Measurements from ENCODE around the gene SLC16A1.

The SLC16A1 gene

DNA sequence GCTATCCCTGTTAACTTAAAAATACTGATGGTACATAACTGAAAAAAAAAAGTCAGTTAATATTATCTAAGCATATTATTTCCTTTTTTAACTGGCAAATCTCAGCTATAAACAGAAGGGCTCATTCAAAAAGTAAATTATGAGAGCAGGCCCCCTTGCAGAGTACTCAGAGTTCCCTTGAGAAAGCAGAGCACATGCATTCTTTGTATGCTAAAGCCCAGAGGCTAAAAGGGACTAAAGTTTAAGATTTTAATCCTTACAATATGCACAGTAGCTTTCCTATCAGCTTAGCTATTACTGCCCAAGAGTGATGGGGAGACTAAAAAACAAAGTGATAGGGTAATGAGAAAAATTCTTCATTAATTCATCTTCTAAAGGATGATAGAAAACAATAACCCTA is 18.5 kb downstream of the SLC16A1 start:
- H3K4me1 ChIP-seq (ENCODE audit: control insufficient read depth, insufficient read depth, low read length) = peaks cover 42% of the 10 kb centered on the region
- no peaks in the 10 kb centered on the region for H3K9me3 ChIP-seq (ENCODE audit: control insufficient read depth, low read length)
- DNase-seq (ENCODE audit: low read depth) = peak; percentile 41
- H3K36me3 ChIP-seq (ENCODE audit: control insufficient read depth, insufficient read depth, low read length, severe bottlenecking) = no peaks in the 10 kb centered on the region
- no peaks in the 10 kb centered on the region for H3K27me3 ChIP-seq (replicated peaks; ENCODE audit: control insufficient read depth, insufficient read depth, low read length)
- H3K4me3 ChIP-seq (ENCODE audit: low read length) = peak overlapping the region; percentile 47
- peak overlapping the region; percentile 51 for H3K9ac ChIP-seq (ENCODE audit: low read length)

DNA sequence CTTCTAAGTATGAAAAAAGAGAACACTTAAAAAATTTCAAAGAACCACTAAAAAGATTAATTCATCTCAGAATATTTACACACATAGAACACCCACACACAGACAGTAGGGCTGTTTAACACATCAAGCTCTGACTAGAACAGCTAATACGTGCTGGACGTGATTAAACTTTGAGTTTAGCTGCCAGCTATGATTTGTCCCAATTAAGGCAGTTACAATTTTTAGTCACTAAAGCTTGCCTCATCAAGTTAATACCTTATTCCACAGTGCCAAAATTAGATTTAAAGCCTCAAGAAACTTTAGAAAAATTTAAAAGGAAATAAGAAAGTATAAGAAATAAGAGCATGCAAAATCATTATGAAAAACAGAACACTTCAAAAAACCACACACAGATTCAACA is 18.9 kb downstream of the SLC16A1 start:
- Histone ChIP-seq H3K36me3 (ENCODE audit: control insufficient read depth, insufficient read depth, low read length, severe bottlenecking) (no peaks in the 10 kb centered on the region), H3K9me3 (ENCODE audit: control insufficient read depth, low read length) (no peaks in the 10 kb centered on the region), H3K27me3 (replicated peaks; ENCODE audit: control insufficient read depth, insufficient read depth, low read length) (no peaks in the 10 kb centered on the region), H3K4me3 (ENCODE audit: low read length) (peak overlapping the region; percentile 47), H3K4me1 (ENCODE audit: control insufficient read depth, insufficient read depth, low read length) (peaks cover 42% of the 10 kb centered on the region), H3K9ac (ENCODE audit: low read length) (peak overlapping the region; percentile 51)
- no peak for DNase-seq (ENCODE audit: low read depth)

- Histone ChIP-seq H3K9ac (ENCODE audit: low read length) (no peak overlapping the region), H3K27me3 (replicated peaks; ENCODE audit: control insufficient read depth, insufficient read depth, low read length) (no peaks in the 10 kb centered on the region), H3K4me1 (ENCODE audit: control insufficient read depth, insufficient read depth, low read length) (peaks cover 42% of the 10 kb centered on the region), H3K4me3 (ENCODE audit: low read length) (peak overlapping the region; percentile 22), H3K36me3 (ENCODE audit: control insufficient read depth, insufficient read depth, low read length, severe bottlenecking) (no peaks in the 10 kb centered on the region), H3K9me3 (ENCODE audit: control insufficient read depth, low read length) (no peaks in the 10 kb centered on the region)
- peak; percentile 51 for DNase-seq (ENCODE audit: low read depth)
Measured at GRCh38 chr1:112935461-112936111, 20.4 kb downstream of the SLC16A1 start.

DNA sequence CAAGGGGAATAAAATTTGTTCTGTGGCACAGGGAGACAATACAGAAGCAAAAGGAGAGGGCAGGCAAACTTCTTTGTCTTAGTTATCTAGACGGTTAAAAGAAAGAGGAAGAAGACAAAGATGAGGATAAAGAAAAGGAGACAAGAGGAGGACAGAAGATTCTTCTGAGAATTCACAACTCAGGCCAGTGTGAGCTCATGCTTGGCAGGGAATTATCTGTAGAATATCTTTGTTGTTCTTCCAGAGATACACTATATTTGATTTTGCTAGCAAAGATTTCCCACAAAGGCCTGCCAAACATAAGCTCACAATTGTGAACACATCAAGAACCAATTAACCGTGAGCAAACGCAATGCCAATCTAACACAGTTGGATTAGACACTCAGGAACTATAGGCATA is 21.4 kb downstream of the SLC16A1 start:
- peak; percentile 17 for DNase-seq (ENCODE audit: low read depth)
- Histone ChIP-seq H3K4me3 (ENCODE audit: low read length) (no peak overlapping the region), H3K4me1 (ENCODE audit: control insufficient read depth, insufficient read depth, low read length) (peaks cover 42% of the 10 kb centered on the region), H3K9me3 (ENCODE audit: control insufficient read depth, low read length) (no peaks in the 10 kb centered on the region), H3K36me3 (ENCODE audit: control insufficient read depth, insufficient read depth, low read length, severe bottlenecking) (no peaks in the 10 kb centered on the region), H3K9ac (ENCODE audit: low read length) (no peak overlapping the region), H3K27me3 (replicated peaks; ENCODE audit: control insufficient read depth, insufficient read depth, low read length) (no peaks in the 10 kb centered on the region)

DNA sequence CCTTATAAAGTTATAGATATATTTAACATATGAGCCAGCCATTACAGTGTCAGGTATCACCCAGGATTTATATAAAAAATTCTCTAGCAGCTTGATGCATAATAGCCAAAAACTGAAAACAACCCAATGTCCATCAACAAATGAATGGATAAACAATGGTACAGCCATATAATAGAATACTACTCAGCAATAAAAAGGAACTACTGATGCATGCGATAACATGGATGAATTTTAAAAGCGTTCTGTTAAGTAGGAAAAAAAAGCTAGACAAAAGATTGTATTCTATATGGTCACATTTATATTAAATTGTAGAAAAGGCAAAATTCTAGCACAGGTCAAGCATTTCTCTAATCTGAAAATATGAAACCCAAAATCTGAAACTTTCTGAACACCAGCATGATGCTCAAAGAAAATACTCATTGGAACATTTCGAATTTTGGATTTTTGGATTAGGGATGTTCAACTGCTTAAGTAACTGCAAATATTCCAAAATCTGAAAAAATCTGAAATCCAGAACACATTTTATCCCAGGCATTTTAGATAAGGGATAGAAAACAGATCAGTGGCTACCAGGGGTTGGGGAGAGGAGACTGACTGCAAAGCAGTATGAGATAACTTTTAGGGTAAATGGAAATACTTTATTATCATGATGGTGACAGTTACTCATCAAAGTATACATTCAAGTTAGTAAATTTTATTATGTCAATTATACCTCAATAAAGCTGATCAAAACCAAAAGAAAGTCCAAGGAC is 22.0 kb downstream of the SLC16A1 start:
- H3K36me3 ChIP-seq (ENCODE audit: control insufficient read depth, insufficient read depth, low read length, severe bottlenecking) = no peaks in the 10 kb centered on the region
- H3K4me1 ChIP-seq (ENCODE audit: control insufficient read depth, insufficient read depth, low read length) = peaks cover 42% of the 10 kb centered on the region
- DNase-seq (ENCODE audit: low read depth) = no peak
- no peak overlapping the region for H3K9ac ChIP-seq (ENCODE audit: low read length)
- no peaks in the 10 kb centered on the region for H3K9me3 ChIP-seq (ENCODE audit: control insufficient read depth, low read length)
- H3K27me3 ChIP-seq (replicated peaks; ENCODE audit: control insufficient read depth, insufficient read depth, low read length) = no peaks in the 10 kb centered on the region
- no peak overlapping the region for H3K4me3 ChIP-seq (ENCODE audit: low read length)

- Histone ChIP-seq H3K36me3 (ENCODE audit: control insufficient read depth, insufficient read depth, low read length, severe bottlenecking) (peaks cover 20% of the 10 kb centered on the region), H3K4me1 (ENCODE audit: control insufficient read depth, insufficient read depth, low read length) (peaks cover 6% of the 10 kb centered on the region), H3K9me3 (ENCODE audit: control insufficient read depth, low read length) (no peaks in the 10 kb centered on the region), H3K4me3 (ENCODE audit: low read length) (no peak overlapping the region), H3K27me3 (replicated peaks; ENCODE audit: control insufficient read depth, insufficient read depth, low read length) (no peaks in the 10 kb centered on the region), H3K9ac (ENCODE audit: low read length) (no peak overlapping the region)
- DNase-seq (ENCODE audit: low read depth) = no peak
Measured at GRCh38 chr1:112929979-112930378, 26.0 kb downstream of the SLC16A1 start.

GRCh38 chr1:112927462-112927990 is 28.5 kb downstream of the SLC16A1 start:
- H3K27me3 ChIP-seq (replicated peaks; ENCODE audit: control insufficient read depth, insufficient read depth, low read length) = no peaks in the 10 kb centered on the region
- H3K36me3 ChIP-seq (ENCODE audit: control insufficient read depth, insufficient read depth, low read length, severe bottlenecking) = peaks cover 30% of the 10 kb centered on the region
- no peaks in the 10 kb centered on the region for H3K4me1 ChIP-seq (ENCODE audit: control insufficient read depth, insufficient read depth, low read length)
- H3K4me3 ChIP-seq (ENCODE audit: low read length) = no peak overlapping the region
- H3K9ac ChIP-seq (ENCODE audit: low read length) = no peak overlapping the region
- DNase-seq (ENCODE audit: low read depth) = no peak
- H3K9me3 ChIP-seq (ENCODE audit: control insufficient read depth, low read length) = no peaks in the 10 kb centered on the region

- DNase-seq (ENCODE audit: low read depth) = no peak
- H3K36me3 ChIP-seq (ENCODE audit: control insufficient read depth, insufficient read depth, low read length, severe bottlenecking) = peaks cover 35% of the 10 kb centered on the region
- no peaks in the 10 kb centered on the region for H3K27me3 ChIP-seq (replicated peaks; ENCODE audit: control insufficient read depth, insufficient read depth, low read length)
- no peaks in the 10 kb centered on the region for H3K4me1 ChIP-seq (ENCODE audit: control insufficient read depth, insufficient read depth, low read length)
- H3K4me3 ChIP-seq (ENCODE audit: low read length) = no peak overlapping the region
- H3K9me3 ChIP-seq (ENCODE audit: control insufficient read depth, low read length) = no peaks in the 10 kb centered on the region
- H3K9ac ChIP-seq (ENCODE audit: low read length) = no peak overlapping the region
Measured at GRCh38 chr1:112926858-112927257, 29.1 kb downstream of the SLC16A1 start.

DNA sequence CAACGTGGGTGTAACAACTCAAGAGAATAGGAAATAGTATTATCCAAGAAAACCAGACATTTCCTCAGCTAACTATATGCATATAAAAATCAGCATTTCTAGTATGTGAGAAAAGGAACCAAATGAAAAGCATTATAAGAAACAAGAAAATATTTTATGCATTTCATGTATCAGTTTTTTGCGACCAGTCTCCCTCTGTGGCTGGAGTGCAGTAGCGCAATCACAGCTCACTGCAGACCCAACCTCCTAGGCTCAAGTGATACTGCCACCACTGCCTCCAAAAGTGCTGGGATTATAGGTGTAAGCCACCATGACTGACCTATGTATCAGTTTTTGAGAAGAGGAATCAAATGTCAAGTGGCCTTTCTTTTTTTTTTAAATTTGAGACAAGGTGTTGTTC is 31.0 kb downstream of the SLC16A1 start:
- DNase-seq (ENCODE audit: low read depth) = no peak
- Histone ChIP-seq H3K9me3 (ENCODE audit: control insufficient read depth, low read length) (no peaks in the 10 kb centered on the region), H3K27me3 (replicated peaks; ENCODE audit: control insufficient read depth, insufficient read depth, low read length) (no peaks in the 10 kb centered on the region), H3K4me3 (ENCODE audit: low read length) (no peak overlapping the region), H3K36me3 (ENCODE audit: control insufficient read depth, insufficient read depth, low read length, severe bottlenecking) (peaks cover 40% of the 10 kb centered on the region), H3K4me1 (ENCODE audit: control insufficient read depth, insufficient read depth, low read length) (no peaks in the 10 kb centered on the region), H3K9ac (ENCODE audit: low read length) (no peak overlapping the region)

DNA sequence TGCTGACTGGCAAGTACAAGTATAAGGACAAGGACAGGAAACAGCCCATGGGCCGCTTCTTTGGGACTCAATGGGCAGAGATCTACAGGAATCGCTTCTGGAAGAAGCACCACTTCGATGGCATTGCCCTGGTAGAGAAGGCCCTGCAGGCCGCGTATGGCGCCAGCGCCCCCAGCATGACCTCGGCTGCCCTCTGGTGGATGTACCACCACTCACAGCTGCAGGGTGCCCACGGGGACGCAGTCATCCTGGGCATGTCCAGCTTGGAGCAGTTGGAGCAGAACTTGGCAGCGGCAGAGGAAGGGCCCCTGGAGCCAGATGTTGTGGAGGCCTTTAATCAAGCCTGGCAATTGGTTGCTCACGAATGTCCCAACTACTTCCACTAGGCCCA is 32.0 kb downstream of the SLC16A1 start:
- no peak for DNase-seq (ENCODE audit: low read depth)
- Histone ChIP-seq H3K4me1 (ENCODE audit: control insufficient read depth, insufficient read depth, low read length) (no peaks in the 10 kb centered on the region), H3K27me3 (replicated peaks; ENCODE audit: control insufficient read depth, insufficient read depth, low read length) (no peaks in the 10 kb centered on the region), H3K9me3 (ENCODE audit: control insufficient read depth, low read length) (no peaks in the 10 kb centered on the region), H3K36me3 (ENCODE audit: control insufficient read depth, insufficient read depth, low read length, severe bottlenecking) (peaks cover 40% of the 10 kb centered on the region), H3K4me3 (ENCODE audit: low read length) (no peak overlapping the region), H3K9ac (ENCODE audit: low read length) (no peak overlapping the region)

- Histone ChIP-seq H3K27me3 (replicated peaks; ENCODE audit: control insufficient read depth, insufficient read depth, low read length) (no peaks in the 10 kb centered on the region), H3K4me1 (ENCODE audit: control insufficient read depth, insufficient read depth, low read length) (no peaks in the 10 kb centered on the region), H3K9me3 (ENCODE audit: control insufficient read depth, low read length) (no peaks in the 10 kb centered on the region), H3K4me3 (ENCODE audit: low read length) (no peak overlapping the region), H3K36me3 (ENCODE audit: control insufficient read depth, insufficient read depth, low read length, severe bottlenecking) (peaks cover 41% of the 10 kb centered on the region), H3K9ac (ENCODE audit: low read length) (no peak overlapping the region)
- DNase-seq (ENCODE audit: low read depth) = no peak
Measured at GRCh38 chr1:112923234-112923958, 32.6 kb downstream of the SLC16A1 start.
